Fibroblast of upper back skin (primary cell): ENCODE data around the gene TRAF7.
A peak's percentile ranks its signal among the peaks of the same experiment; 100 is the strongest.

Source experiments
- DNase-seq: peaks from one replicate; pipeline ENCODE4 v3.0.0-alpha.2; 2013

Gene TRAF7

DNA sequence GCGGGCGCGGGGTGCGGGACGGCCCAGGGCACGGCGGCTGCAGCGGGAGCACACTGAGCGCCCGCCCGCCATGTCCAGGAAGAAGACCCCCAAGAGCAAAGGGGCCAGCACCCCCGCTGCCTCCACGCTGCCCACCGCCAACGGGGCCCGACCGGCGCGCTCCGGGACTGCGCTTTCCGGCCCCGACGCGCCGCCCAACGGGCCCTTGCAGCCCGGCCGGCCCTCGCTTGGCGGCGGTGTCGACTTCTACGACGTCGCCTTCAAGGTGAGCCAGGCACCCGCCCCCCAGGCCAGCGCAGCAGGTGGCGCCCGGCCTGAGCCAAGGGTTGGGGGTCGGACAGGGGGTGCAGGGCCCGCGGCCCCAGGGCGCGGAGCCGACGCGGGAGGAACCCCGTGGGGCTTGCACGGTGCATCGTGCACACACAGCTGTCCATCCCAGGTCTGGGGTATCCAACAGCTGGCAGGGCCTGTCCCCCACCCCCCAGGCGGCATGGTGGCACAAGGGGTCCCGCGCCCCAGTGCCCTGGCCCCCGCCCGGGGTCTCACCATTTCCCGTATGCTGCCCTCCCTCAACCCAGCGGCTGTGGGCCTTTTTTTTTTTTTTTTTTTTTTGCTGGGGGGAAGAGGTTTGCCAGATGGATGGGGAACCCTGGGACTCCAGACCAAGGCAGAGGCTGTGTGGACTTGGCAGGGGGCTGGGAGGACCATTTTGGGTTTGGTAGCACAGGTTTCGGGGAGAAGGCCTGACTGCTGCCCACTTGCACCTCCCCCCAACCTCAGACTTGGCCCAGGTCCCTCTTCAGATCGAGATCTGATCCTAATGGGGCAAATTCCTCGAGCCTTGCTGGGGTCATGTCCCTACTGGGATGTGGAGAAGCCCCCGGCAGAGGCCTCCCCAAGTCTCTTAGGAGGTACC lies 6.6 kb upstream of the TRAF7 start:
- DNase-seq: no peak

DNA sequence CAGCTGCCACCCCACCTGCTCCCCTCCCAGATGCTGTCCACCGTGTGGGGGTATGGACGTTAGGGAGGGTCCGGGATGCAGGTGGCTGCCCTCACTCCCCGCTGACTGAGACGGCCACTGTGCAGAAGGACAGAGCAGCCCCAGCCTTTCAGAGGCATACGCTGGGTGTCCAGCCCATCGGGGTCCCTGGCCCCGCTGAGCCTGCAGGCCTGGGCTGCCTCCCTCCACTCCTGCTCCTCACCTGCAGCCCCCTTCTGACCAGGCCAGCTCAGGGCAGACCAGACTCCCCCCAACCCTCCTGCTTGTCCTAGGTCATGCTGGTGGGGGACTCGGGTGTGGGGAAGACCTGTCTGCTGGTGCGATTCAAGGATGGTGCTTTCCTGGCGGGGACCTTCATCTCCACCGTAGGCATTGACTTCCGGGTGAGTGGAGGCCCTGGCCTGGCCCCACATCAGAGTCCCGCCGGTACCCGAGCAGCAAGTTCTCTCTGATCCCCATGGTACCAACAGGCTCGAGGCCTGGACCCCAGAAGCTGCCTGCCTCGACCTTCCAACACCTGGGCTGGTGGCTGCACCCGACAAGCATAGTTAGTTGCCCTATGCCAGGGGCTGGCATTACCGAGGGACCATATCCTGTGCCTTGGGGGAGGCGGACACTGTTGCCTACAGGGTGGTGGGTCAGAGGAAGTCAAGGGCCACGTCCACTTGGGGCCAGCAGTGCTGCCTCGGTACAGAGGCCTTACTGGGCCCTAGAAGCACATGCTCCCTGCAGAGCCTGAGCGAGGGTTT lies 5.8 kb upstream of the TRAF7 start:
- no peak for DNase-seq

DNA sequence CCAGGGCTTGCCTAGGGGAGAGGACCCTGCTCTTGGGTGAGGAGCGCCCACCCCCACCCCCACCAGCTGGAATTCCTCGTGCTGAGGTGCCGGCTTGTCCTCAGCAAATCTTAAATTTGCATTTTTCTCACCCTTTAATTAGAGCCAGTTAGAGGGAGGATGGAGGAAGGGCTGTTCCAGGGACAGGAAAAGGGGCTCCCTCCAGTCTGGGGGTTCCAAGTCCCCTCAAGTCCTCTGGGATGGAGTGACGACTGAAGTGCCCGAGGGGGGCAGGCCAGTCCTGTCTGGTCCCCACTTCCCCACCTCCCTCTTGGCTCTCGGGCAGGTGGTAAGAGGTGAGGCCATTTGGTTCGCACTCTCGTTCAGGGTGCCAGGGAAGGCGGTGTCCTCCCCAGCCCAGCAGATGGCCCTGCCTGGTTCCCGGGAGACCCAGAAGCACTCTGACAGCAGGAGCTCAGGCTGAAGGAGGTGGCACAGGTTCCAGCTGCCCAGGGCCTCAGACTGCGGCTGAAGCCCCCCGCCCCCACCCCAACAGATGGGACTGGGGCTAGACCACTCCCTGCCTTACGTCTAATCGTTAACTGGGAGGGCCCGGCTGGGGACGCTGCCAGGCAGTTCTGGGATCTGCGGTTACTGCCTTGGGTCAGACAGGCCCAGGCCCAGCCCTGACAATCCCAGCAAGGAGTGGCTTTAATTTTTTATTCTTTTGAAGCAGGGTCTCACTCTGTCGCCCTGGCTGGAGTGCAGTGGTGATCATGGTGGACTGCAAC lies 5.0 kb upstream of the TRAF7 start:
- peak; percentile 44 for DNase-seq

DNA sequence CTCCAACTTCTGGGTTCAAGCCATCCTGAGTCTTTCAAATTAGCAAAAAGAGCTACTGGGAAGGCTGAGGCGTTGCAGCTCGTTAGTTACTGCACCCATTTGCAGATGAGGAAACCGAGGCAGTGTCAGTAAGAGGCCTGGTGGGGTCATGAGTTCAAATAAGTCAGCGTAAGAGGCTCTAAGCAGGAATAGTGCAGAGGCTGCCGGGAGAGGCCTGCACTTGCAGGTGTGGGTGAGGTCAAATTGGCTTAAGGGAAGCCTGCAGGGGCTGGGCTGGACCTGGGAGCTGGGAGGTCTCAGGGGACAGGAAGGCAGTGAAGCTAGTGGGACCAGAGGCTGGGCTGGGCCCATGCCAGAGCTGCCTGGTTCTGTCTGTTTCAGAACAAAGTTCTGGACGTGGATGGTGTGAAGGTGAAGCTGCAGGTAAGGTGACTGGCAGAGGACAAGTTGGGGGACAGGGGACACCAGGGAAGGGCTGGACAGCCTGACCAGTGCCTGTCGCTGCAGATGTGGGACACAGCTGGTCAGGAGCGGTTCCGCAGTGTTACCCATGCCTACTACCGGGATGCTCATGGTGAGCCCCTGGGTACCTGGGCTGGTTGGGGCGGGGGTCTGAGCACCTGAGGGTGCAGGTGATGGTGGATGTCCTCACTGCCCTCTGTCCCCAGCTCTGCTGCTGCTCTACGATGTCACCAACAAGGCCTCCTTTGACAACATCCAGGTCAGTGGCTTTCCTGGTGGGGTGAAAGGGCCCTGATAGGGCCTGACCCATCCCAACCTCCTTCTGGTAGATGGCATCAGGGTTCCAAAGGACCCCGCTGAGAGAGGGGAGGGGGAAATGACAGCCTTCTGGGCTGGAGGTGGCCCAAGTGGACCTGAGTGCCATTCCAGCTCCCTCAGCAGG lies 4.1 kb upstream of the TRAF7 start:
- no peak for DNase-seq

DNA sequence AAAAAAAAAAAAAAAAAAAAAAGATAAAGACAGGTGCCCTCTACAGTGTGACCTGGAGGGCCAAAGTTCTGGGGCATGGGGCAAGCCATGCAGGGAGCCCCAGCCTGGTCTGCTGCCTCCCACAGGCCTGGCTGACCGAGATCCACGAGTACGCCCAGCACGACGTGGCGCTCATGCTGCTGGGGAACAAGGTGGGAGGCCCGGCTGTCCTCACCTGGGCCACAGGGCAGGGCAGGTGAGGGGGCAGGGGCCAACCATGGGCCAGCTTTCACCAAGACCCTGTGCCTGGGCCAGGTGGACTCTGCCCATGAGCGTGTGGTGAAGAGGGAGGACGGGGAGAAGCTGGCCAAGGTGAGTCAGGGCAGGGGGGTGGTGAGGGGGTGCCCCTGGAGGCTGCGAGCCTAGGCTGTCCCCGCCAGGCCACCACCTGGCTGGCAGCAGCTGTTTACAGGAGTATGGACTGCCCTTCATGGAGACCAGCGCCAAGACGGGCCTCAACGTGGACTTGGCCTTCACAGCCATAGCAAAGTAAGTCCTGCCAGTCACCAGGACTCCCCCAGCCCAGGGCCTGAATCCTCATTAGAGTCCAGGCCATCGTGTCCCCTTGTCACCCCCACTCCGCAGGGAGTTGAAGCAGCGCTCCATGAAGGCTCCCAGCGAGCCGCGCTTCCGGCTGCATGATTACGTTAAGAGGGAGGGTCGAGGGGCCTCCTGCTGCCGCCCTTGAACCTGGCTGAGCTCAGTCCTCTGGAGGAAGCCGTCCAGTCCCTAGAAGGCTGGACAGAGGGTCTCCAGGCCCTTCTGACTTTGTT lies 2.7 kb upstream of the TRAF7 start:
- DNase-seq: no peak

DNA sequence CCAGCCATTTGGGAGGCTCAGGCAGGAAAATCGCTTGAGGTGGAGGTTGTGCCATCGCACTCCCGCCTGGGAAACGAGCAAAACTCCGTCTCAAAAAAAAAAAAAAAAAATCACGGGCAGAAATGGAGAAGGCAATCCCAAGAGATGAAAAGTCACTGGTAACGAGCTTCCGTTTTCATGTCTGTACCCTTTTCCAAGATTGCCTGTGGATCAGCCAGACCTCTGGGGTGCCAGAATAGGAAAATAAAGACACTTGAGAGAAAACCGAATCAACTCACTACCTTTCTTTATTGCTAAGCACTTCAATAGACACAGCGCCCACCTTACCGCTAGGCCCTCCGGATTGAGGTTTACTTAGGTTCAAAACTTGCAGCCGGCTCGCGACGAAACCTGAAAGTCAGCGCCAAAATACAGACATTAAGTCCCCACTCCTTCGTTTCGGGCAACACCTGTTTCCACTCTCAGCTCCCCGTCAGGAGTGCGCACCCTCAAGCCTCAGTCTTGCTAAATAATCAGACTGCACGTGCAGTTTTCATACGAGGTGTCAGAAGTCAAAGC lies 970 bp upstream of the TRAF7 start:
- no peak for DNase-seq

DNA sequence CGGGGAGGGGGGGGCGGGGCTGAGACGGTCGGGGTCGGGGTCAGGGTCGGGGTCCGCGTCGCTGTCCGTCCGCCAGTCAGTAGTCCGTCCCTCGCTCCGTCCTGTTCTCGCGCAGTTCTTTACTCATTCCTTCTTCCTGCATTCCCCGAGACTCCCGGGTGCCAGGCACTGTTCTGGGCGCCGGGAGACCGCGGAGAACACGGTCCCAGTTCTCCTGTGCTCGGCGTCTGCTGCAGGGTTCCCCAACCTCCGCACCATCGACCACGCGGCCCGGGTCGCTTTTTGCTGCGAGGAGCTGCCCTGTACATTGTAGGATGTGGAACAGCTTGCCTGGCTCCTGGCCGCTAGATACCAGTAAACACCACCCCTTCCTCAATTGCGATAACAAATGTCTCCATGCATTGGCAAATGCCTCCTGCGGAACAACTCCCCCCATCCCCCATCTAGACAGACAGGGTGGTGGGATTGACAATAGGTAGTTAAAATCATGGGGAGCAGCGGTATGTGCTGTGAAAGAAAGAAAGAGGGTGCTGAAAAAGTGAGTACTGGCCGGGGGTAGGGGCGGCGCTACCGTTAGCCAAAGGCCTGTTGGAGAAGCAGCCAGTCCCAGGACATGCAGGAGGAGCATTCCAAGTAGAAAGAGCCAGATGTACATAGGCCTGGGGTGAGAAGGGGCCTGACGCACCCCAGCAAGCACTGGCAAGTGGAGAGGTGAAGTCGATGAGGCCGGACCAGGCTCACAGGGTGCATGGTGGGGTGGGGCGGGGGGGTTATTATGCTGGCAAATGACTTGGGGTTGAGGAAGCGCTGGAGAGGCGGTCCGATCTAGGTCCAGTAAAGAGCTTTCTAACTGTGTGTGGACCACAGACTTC lies 631 bp downstream of the TRAF7 start:
- DNase-seq: peak; percentile 54

DNA sequence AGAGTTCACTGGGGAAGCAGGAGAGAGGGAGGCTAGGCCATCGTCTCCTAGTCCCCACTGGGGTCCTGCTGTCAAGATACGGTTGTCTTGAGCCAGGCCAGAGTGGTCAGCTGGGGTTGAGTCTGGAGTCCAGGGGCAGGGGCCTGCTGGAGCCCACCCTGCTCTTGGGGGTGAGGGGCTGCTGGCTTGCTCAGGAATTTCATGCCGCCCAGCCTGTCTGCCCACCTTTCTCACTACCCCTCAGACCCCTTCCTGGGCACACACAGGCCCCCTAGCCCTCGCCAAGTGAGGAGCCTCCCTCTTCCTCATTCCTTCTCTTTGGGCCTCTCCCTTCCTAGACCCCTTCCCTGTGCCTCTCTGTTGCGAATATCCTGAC lies 1.3 kb downstream of the TRAF7 start:
- no peak for DNase-seq

DNA sequence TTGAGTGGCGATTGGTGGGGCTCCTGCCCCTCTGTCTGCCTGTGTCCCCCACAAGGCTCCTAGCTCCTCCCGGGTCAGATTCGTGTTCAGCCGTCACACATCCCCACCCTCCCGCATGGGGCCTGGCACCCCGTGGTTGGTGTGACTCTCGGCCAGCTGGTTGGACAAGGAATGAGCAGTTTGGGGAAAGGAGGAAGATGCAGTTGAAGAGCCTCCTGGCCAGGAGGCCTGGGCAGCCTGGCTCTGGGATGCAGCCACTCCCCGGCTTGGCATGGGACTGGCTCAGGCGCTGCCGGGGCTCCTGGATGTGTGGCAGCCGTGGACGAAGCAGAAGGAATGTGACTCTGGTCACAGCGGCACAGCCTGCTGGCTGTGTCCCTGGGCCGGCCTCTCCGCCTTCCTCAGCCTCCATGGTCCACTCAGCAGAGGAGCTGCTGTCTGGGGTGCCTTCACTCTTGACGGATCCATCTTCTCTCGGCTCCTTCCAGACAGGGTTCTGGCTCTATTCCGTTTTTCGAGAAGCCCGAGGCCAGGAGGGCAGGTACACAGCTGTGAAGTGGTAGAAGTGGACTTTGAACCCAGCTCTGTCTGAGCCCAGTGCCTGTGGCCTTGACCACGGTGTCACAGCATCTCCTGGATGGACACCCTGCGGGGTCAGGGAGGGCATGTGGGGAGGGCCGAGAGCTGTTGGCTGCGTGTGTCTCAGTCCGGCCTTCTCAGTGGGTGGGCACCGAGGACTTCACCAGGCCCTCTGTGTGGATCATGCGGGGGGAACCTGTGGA lies 2.1 kb downstream of the TRAF7 start:
- DNase-seq: no peak

DNA sequence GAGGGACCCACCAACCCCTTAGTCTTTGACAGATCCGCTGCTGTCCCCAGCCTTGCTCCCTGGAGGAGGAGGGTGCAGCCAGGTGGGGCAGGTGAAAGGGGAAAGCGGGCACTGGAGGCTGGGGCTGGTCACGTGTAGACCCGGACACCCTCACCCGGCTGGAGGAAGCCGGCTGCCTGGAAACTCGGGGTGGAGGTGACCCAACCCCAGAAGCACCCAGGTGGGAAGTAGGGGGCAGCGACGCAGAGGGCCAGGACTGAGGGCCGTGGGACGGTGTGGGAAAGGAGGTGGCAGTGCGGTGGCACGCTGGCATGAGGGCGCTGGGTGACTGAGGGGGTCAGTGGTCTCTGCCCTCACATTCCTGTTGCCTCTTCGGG lies 2.7 kb downstream of the TRAF7 start:
- DNase-seq: no peak

DNA sequence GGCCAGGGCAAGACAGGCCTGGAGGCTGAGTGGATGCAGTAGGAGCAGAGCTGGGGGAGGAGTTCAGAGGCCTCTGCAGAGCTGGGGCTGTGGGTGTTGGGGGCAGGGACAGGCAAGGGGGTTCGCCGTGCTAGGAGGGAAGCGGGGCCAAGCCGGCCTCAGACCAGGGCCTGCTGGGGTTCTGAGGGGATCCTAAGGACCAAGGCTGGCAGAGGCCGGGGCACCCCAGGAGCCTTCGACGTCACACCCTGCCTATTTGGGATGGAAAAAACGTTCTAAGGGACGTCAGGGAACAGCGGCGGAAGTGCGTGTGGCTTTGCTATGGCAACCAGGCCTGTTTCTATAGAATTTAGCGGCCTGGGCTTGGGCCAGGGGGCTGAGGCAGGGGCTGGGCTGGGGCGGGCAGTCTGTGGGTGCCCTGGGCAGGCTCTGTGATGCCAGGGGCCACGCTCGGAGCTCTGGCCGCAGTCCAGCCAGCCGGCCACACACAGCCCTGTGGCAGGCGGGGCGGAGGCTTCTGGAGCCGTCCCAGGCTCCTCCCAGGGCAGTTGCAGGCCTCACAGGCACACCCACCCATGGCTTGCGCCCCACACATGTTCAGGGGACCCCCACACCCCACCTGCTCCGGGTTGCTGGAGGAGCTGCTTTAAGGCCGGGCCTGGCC lies 3.7 kb downstream of the TRAF7 start:
- peak; percentile 35 for DNase-seq

DNA sequence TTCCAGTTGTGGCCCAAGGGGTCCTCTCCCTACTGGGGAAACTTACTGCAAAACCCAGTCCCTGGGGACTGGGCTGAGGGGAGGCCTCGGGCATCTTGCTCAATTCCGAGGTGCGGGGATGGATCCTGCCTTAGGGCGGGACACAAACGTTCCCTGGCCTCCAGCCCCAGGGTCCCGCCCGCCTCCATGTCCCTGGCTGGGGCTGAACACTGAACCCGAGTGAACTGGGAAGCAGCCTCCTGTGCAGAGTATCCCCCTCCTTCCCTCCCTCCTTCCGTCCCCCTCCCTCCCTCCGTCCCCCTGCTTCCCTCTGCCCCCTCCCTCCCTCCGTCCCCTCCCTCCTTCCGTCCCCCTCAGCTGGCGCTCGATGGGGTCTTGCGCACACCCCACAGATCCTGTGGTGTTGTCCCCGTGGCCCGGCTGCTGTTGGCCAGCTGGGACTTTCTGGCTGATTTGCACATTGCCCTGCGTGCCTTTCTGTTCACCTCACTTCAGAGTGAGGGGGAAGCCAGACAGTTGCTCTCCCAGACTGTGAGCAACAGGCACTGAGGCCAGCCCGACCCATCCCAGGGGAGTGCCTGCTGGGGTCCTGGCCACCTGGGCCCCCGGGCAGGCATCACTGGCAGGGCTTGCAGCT lies 5.5 kb downstream of the TRAF7 start:
- peak; percentile 68 for DNase-seq

DNA sequence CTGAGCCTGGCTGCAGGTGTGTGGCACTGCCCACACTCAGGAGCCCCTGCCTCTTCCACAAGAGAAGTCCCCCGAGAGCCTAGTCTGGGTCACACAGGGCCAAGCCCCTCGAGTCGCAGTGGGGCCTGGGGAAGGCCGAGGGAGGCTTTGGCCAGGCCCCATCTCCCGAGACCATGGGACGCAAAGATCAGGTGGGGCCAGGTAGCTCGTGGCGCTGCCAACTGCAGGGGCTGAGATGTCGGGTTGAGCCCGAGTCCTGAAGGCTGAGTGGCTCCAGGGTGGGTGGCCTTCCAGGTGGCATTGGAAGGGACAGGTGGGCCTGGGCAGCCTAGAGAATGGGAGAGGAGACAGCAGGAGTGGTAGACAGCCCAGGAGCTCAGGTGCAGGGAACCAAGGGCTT lies 6.3 kb downstream of the TRAF7 start:
- no peak for DNase-seq

DNA sequence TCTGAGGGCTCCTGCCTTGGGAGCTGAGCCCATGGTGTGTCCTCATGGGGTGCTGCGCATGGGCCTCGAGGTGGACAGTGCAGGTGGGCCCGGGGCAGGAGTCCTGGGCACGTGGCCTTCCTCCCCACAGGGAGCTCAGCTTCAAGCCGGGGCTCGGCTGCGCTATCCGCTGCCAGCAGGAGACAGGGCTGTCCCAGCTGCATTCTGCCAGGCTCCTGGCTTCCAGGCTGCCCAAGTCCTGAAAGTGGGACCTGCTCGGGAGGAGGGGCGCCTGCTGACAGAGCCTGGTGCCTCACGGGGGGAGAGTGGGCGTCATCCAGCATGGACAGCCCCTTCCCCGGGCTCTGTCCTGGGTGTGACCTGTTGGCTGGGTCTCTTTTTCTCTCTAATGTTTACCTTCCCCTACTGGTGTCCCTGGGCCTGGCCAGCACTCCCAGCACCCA lies 7.1 kb downstream of the TRAF7 start:
- DNase-seq: no peak

DNA sequence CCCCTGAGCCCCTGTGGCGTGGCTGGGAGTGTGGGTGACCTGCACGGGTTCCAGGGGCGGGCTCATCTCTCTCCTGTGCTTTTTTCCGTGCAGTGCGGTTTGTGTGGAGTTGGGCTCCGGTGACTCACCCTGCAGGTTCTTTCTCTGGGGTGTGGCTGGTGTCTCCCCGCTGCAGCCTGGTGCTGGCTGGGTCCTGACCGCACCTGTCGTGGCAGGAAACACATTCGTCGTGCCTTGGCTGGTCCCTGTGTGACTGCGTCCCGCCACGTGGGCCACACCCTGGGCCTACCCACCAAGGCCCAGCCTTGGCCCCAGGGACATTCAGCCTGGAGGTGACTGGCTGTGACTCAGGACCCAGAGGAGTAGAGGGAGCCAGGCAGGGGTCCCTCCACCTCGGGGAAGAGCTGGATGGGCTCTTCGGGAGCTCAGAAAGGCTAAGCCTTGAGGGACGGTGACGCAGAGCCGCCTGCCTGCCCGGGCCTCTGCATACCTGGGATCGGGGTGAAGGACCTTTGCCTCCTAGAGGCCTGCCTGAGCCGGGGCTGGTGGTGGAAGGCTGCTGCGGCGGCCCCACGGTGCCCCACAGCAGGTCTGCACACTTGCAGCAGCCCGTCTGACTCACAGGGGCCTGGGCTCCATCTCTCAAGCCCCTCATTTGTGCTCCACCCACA lies 7.8 kb downstream of the TRAF7 start:
- DNase-seq: no peak

DNA sequence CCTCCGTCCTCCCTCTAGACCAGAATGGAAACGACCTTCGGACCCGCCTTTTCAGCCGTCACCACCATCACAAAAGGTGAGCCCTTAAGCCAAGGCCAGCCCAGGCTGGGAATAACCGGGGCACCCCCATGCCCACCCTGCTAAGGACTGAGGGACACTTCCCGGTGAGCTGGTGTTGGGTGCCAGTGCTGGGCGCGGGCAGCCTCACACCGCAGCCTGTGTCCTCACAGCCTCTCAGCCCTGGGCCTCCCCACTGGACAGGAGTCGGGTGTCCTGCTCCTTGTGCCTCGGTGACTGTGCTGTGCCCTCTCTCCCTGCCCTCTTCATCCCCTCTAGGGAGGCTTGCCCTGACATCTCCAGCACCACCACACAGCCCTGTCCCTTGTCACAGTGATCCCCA lies 10.3 kb downstream of the TRAF7 start:
- DNase-seq: no peak

DNA sequence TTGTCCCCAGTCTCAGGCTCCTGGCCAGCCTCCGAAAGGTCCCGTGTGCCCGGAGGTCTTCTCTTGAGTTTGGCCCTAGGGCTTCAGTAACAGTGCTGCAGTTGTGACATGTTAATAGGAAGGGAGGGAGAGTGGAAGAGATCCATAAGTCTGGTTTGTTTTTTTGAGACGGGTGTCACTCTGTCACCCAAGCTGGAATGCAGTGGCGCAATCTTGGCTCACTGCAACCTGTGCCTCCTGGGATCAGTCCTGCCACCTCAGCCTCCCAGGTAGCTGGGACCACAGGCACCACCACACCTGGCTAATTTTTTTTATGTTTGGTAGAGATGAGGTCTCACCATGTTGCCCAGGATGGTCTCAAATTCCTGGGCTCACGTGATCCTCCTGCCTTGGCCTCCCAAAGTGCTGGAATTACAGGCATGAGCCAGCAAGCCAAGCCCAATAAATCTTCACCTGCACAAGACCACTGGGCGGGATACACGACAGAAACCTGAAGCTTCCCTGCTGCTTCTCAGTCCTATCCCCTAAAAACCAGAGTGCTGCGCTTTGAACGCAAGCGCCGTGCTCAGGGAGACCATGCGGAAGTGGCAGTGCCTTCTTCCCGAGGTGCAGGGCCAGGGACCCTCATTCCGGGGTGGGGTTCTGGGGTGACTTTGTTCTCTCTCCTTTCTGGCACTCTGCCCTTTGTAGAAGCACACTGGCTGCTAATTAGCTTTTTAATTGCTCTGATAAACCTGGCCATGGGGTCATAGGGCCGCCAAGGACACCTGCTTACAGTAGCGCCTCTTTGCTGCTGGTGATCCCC lies 10.9 kb downstream of the TRAF7 start:
- DNase-seq: no peak
